H1 (cell line): ENCODE measurements around the gene HGD. TPM values are rescaled to one million over a fixed set of nuclear protein-coding genes. Genes with fewer than 3 reads are reported as not detected.

Experiments
- CTCF ChIA-PET: fragments of 300-600 bp; sonication (Branson Sonifier 250); formaldehyde crosslinking; loops from one replicate; lab custom pipeline; 2021; ENCODE audit not compliant: partially characterized antibody; lab: Charles Lee
- POLR2A ChIA-PET: fragments of 300-600 bp; sonication (Branson Sonifier 250); formaldehyde crosslinking; loops from one replicate; lab custom pipeline; 2021; ENCODE audit warnings: inconsistent platforms; ENCODE audit not compliant: partially characterized antibody; lab: Charles Lee
- DNase-seq, 2 experiments: peaks; one replicate each; pipeline versions ENCODE4 v3.0.0 to v3.0.0-alpha.2; 2010 to 2022; ENCODE audit warnings: low spot score in 2 of 2, low read depth in 1 of 2, mixed read lengths in 1 of 2
- FAIRE-seq: peaks from 2 replicates; lab custom pipeline; 2011; peaks lifted over from hg19 to GRCh38; lab: Jason Lieb, UNC
- H2AFZ ChIP-seq: 2 replicates; pipeline ENCODE4 v1.8.1; 2012; ENCODE audit warnings: low read length, inconsistent platforms
- H2AK5ac ChIP-seq: 2 replicates; pipeline ENCODE4 v1.6.1; 2013; ENCODE audit warnings: low read depth, low read length
- H2BK120ac ChIP-seq: replicated peaks from 2 replicates; pipeline ENCODE3; 2013; ENCODE audit warnings: low read depth, low read length, inconsistent platforms
- H2BK12ac ChIP-seq: 2 replicates; pipeline ENCODE4 v1.6.1; 2013; ENCODE audit warnings: low read depth, low read length
- H2BK15ac ChIP-seq: 2 replicates; pipeline ENCODE4 v1.6.1; 2013; ENCODE audit warnings: low read length
- H2BK20ac ChIP-seq: 2 replicates; pipeline ENCODE4 v1.6.1; 2013; ENCODE audit warnings: low read length
- H2BK5ac ChIP-seq: 2 replicates; pipeline ENCODE4 v1.6.1; 2013; ENCODE audit warnings: low read depth, low read length
- H3K14ac ChIP-seq: 2 replicates; pipeline ENCODE4 v1.6.1; 2013; ENCODE audit warnings: inconsistent platforms; ENCODE audit not compliant: insufficient read length
- H3K18ac ChIP-seq: 2 replicates; pipeline ENCODE4 v1.6.1; 2013; ENCODE audit warnings: low read length; ENCODE audit errors: extremely low read depth
- H3K23ac ChIP-seq: 2 replicates; pipeline ENCODE4 v1.6.1; 2013; ENCODE audit warnings: inconsistent platforms; ENCODE audit not compliant: insufficient read length
- H3K23me2 ChIP-seq: 2 replicates; pipeline ENCODE4 v1.6.1; 2013; ENCODE audit warnings: low read depth, low read length
- H3K27ac ChIP-seq: 2 replicates; pipeline ENCODE4 v1.6.1; 2011; ENCODE audit warnings: low read depth, low read length, inconsistent platforms
- H3K27me3 ChIP-seq, 4 experiments: replicated peaks in 1 of 4; 1 replicate in 1 of 4; 2 replicates in 3 of 4; pipeline versions ENCODE4 v1.6.1 to v1.8.1; 2011 to 2013; ENCODE audit warnings: low read length in 3 of 4, mild to moderate bottlenecking in 3 of 4, inconsistent platforms in 2 of 4, mixed read lengths in 2 of 4, moderate library complexity in 1 of 4; ENCODE audit not compliant: control insufficient read depth in 3 of 4, insufficient read depth in 3 of 4; ENCODE audit errors: extremely low read depth in 1 of 4
- H3K36me3 ChIP-seq, 4 experiments: 2 replicates each; pipeline versions ENCODE4 v1.6.1 to v1.8.1; 2011 to 2013; ENCODE audit warnings: mild to moderate bottlenecking in 4 of 4, low read length in 3 of 4, moderate library complexity in 2 of 4, control low read depth in 1 of 4, inconsistent platforms in 1 of 4; ENCODE audit not compliant: insufficient read depth in 4 of 4, control insufficient read depth in 2 of 4
- H3K4ac ChIP-seq: replicated peaks from 2 replicates; pipeline ENCODE3; 2013; ENCODE audit warnings: low read length, low read depth, mixed read lengths, inconsistent platforms; ENCODE audit not compliant: insufficient read length
- H3K4me1 ChIP-seq, 4 experiments: replicated peaks in 1 of 4; 1 replicate in 1 of 4; 2 replicates in 3 of 4; pipeline versions ENCODE4 v1.6.1 to v1.8.1; 2011 to 2013; ENCODE audit warnings: low read length in 3 of 4, inconsistent platforms in 2 of 4, mixed read lengths in 1 of 4; ENCODE audit not compliant: insufficient read depth in 4 of 4, control insufficient read depth in 3 of 4
- H3K4me2 ChIP-seq, 2 experiments: 2 replicates each; pipeline versions ENCODE4 v1.6.1 to v1.8.1; 2011 to 2013; ENCODE audit warnings: low read depth in 2 of 2, low read length in 2 of 2, control low read depth in 1 of 2, inconsistent platforms in 1 of 2, mild to moderate bottlenecking in 1 of 2; ENCODE audit not compliant: insufficient read depth in 1 of 2
- H3K4me3 ChIP-seq, 4 experiments: fragments of 200-600, 300-600 bp in 1 of 4; sonication (generic), shearing (Covaris generic), sonication (Bioruptor Twin) in 1 of 4; 2 replicates each; pipeline versions ENCODE4 v1.5.1 to v1.8.1; 2011 to 2016; ENCODE audit warnings: low read length in 4 of 4, low read depth in 3 of 4, control low read depth in 2 of 4, inconsistent platforms in 2 of 4, mild to moderate bottlenecking in 2 of 4, mixed read lengths in 1 of 4, moderate library complexity in 1 of 4; ENCODE audit not compliant: insufficient read depth in 2 of 4; ENCODE audit errors: extremely low read depth in 1 of 4
- H3K56ac ChIP-seq: replicated peaks from 2 replicates; pipeline ENCODE3; 2013; ENCODE audit warnings: low read depth, mild to moderate bottlenecking, mixed read lengths, low read length, inconsistent platforms; ENCODE audit not compliant: insufficient read length
- H3K79me1 ChIP-seq: 2 replicates; pipeline ENCODE4 v1.6.1; 2013; ENCODE audit warnings: low read depth, low read length, control low read depth
- H3K79me2 ChIP-seq, 2 experiments: 2 replicates each; pipeline versions ENCODE4 v1.6.1 to v1.8.1; 2012 to 2013; ENCODE audit warnings: low read length in 2 of 2, mild to moderate bottlenecking in 2 of 2, inconsistent platforms in 1 of 2; ENCODE audit not compliant: insufficient read depth in 2 of 2, control insufficient read depth in 1 of 2
- H3K9ac ChIP-seq, 4 experiments: replicated peaks in 1 of 4; 1 replicate in 1 of 4; 2 replicates in 3 of 4; pipeline versions ENCODE4 v1.6.1 to v1.8.1; 2011 to 2013; ENCODE audit warnings: low read depth in 3 of 4, low read length in 3 of 4, control low read depth in 2 of 4, mild to moderate bottlenecking in 2 of 4, moderate library complexity in 2 of 4, inconsistent platforms in 1 of 4; ENCODE audit errors: extremely low read depth in 1 of 4
- H3K9me3 ChIP-seq, 2 experiments: 2 replicates each; pipeline versions ENCODE4 v1.6.1 to v1.8.1; 2012 to 2013; ENCODE audit warnings: mild to moderate bottlenecking in 2 of 2, moderate library complexity in 2 of 2, control low read depth in 1 of 2, inconsistent platforms in 1 of 2, low read depth in 1 of 2, low read length in 1 of 2, mixed read lengths in 1 of 2; ENCODE audit not compliant: insufficient read depth in 2 of 2
- H4K20me1 ChIP-seq, 2 experiments: replicated peaks in 1 of 2; 2 replicates each; pipeline versions ENCODE3 to v1.8.1; 2011 to 2013; ENCODE audit warnings: inconsistent platforms in 2 of 2, low read length in 2 of 2, mild to moderate bottlenecking in 1 of 2; ENCODE audit not compliant: insufficient read depth in 2 of 2, control insufficient read depth in 1 of 2
- H4K5ac ChIP-seq: 2 replicates; pipeline ENCODE4 v1.6.1; 2013; ENCODE audit warnings: low read length, low read depth, mixed read lengths, inconsistent platforms; ENCODE audit not compliant: insufficient read length
- H4K8ac ChIP-seq: 2 replicates; pipeline ENCODE4 v1.8.0; 2013; ENCODE audit warnings: mild to moderate bottlenecking, moderate library complexity, low read length, inconsistent platforms; ENCODE audit not compliant: insufficient read depth; ENCODE audit errors: extremely low read depth
- H4K91ac ChIP-seq: replicated peaks from 2 replicates; pipeline ENCODE3; 2013; ENCODE audit warnings: low read length, mixed read lengths, inconsistent platforms; ENCODE audit not compliant: insufficient read length
- ATF3 ChIP-seq: IDR thresholded peaks from 2 replicates; pipeline ENCODE4 v1.6.1; 2011; ENCODE audit warnings: low read depth, mild to moderate bottlenecking, low read length; ENCODE audit not compliant: insufficient read depth
- BRCA1 ChIP-seq: IDR thresholded peaks from 2 replicates; pipeline ENCODE4 v1.6.1; 2012; ENCODE audit warnings: low read depth, low read length, improper control_type of control experiment
- EP300 ChIP-seq, 2 experiments: IDR thresholded peaks; 1 replicate in 1 of 2; 2 replicates in 1 of 2; pipeline ENCODE4 v1.6.1; 2011 to 2012; ENCODE audit warnings: low read depth in 2 of 2, low read length in 2 of 2, mild to moderate bottlenecking in 2 of 2, borderline replicate concordance in 1 of 2, inconsistent platforms in 1 of 2, moderate library complexity in 1 of 2
- HDAC6 ChIP-seq: IDR thresholded peaks from one replicate; pipeline ENCODE4 v1.7.1; 2012; ENCODE audit warnings: low read depth, mild to moderate bottlenecking, inconsistent platforms, low read length, moderate library complexity
- KDM1A ChIP-seq: fragments of 200-600, 300-600 bp; sonication (generic); IDR thresholded peaks from 2 replicates; pipeline ENCODE4 v1.7.1; 2016; ENCODE audit warnings: mild to moderate bottlenecking, low read length, borderline replicate concordance
- PHF8 ChIP-seq: fragments of 200-600 bp; sonication (generic); conservative IDR thresholded peaks from 2 replicates; pipeline ENCODE4 v1.7.1; 2012; ENCODE audit warnings: low read depth, mild to moderate bottlenecking, inconsistent platforms, low read length, moderate library complexity
- RBBP5 ChIP-seq: IDR thresholded peaks from 2 replicates; pipeline ENCODE4 v1.7.1; 2012; ENCODE audit warnings: low read depth, mild to moderate bottlenecking, inconsistent platforms, low read length, moderate library complexity, borderline replicate concordance
- SIN3A ChIP-seq, 2 experiments: IDR thresholded peaks in 1 of 2; conservative IDR thresholded peaks in 1 of 2; 2 replicates each; pipeline ENCODE4 v1.6.1; 2011 to 2012; ENCODE audit warnings: low read length in 2 of 2, improper control_type of control experiment in 1 of 2, low read depth in 1 of 2, mild to moderate bottlenecking in 1 of 2
- SP1 ChIP-seq: IDR thresholded peaks from 2 replicates; pipeline ENCODE4 v1.6.1; 2011; ENCODE audit warnings: low read depth, low read length
- SP4 ChIP-seq: IDR thresholded peaks from 2 replicates; pipeline ENCODE4 v1.6.1; 2012; ENCODE audit warnings: low read length, inconsistent platforms
- TBP ChIP-seq: IDR thresholded peaks from 2 replicates; pipeline ENCODE4 v1.6.1; 2011; ENCODE audit warnings: low read depth, low read length, improper control_type of control experiment
- polyA plus RNA-seq, 7 experiments: library from polyadenylated mRNA; depleted of rRNA in 3 of 7; stranded (reverse) in 5 of 7; unstranded in 2 of 7; fragments of >200 nt in 5 of 7; fragments of 200-250 nt in 2 of 7; gene quantifications; 1 replicate in 5 of 7; 2 replicates in 1 of 7; 4 replicates in 1 of 7; pipeline versions ENCODE4 v1.2.1 to v1.2.3, GENCODE V29; 2011 to 2013; ENCODE audit warnings: missing spikeins in 2 of 7, mixed read lengths in 2 of 7
- total RNA-seq: library from RNA; stranded (reverse); fragmentation: NEBNext Ultra II Directional; extraction: Animal tissue kit (Norgen Biotek cat#: 25700); gene quantifications from 2 replicates; pipeline ENCODE4 v1.2.1, GENCODE V29; 2021
- TF ChIP-seq, protein P1 (sequence below): IDR thresholded peaks from 2 replicates; pipeline ENCODE4 v1.6.1; 2011; ENCODE audit warnings: low read length, improper control_type of control experiment

HGD gene
- total and polyA plus RNA-seq, 2 of the 8 experiments (the other 6 are each of a cell fraction or from before 2014, with no cell fraction given): 0.11 TPM; not detected in 1

DNA sequence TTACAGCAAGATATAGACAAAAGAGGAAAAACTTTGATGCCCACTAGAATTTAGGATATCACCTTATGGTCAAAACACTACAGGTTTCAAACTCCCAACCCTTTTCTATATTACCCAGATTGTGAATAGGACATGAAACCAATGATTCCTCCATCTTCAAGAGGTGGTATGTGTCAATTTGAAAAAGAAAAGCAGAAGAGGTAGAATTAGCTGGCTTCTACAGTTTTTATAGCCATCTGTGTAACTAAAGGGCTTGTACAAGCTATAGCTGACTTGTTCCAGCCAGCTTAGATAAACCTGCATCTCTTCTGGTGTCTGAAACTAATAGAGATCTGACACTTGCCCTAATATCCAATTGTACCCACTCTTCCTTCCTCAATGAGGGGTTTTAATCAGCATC is 24.9 kb upstream of the HGD start:
- no peaks in the 10 kb centered on the region for H3K4me1 ChIP-seq
- H2BK15ac ChIP-seq: no peak overlapping the region
- no peak overlapping the region for H2BK5ac ChIP-seq
- H4K91ac ChIP-seq: no peak overlapping the region
- H3K23me2 ChIP-seq: no peaks in the 10 kb centered on the region
- no peak overlapping the region for H3K14ac ChIP-seq
- H2BK12ac ChIP-seq: no peak overlapping the region
- no peak overlapping the region for H3K9ac ChIP-seq
- H4K5ac ChIP-seq: no peak overlapping the region
- no peak overlapping the region for H3K4me3 ChIP-seq
- no peak overlapping the region for H3K56ac ChIP-seq
- no peak overlapping the region for H3K27ac ChIP-seq
- H4K8ac ChIP-seq: no peak overlapping the region
- H3K4ac ChIP-seq: no peak overlapping the region
- DNase-seq (no peak), FAIRE-seq (no peak)
- no peaks in the 10 kb centered on the region for H3K27me3 ChIP-seq
- H3K9me3 ChIP-seq: no peaks in the 10 kb centered on the region
- no peaks in the 10 kb centered on the region for H3K79me1 ChIP-seq
- TF ChIP-seq RBBP5 (no peak), SP4 (no peak), TBP (no peak), EP300 (IDR thresholded peaks at IDR 0.05; ENCODE audit: borderline replicate concordance in 1 of 2, low read depth in 2 of 2, low read length in 2 of 2) (no peak), SP1 (no peak), KDM1A (no peak), PHF8 (no peak), BRCA1 (no peak), HDAC6 (no peak), SIN3A (conservative IDR thresholded peaks at IDR 0.05 in 1 of 2, IDR thresholded peaks at IDR 0.05 in 1 of 2; ENCODE audit: low read depth in 1 of 2, low read length in 2 of 2) (no peak), ATF3 (no peak)
- TF ChIP-seq, protein P1, sequence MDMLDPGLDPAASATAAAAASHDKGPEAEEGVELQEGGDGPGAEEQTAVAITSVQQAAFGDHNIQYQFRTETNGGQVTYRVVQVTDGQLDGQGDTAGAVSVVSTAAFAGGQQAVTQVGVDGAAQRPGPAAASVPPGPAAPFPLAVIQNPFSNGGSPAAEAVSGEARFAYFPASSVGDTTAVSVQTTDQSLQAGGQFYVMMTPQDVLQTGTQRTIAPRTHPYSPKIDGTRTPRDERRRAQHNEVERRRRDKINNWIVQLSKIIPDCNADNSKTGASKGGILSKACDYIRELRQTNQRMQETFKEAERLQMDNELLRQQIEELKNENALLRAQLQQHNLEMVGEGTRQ: no peak
- H2BK20ac ChIP-seq: no peak overlapping the region
- no peak overlapping the region for H3K4me2 ChIP-seq
- H3K18ac ChIP-seq: no peak overlapping the region
- no peaks in the 10 kb centered on the region for H3K79me2 ChIP-seq
- no peaks in the 10 kb centered on the region; a peak in 1 of 8 replicates for H3K36me3 ChIP-seq
- no peak overlapping the region for H3K23ac ChIP-seq
- POLR2A ChIA-PET: no interaction called here
- no peak overlapping the region for H2BK120ac ChIP-seq
- CTCF ChIA-PET: interaction anchor here (1.0 kb wide), 1 partner anchor 8 kb away, joined by 3 read pairs; no protein-coding TSS in a partner anchor
- H2AFZ ChIP-seq: no peak overlapping the region
- no peak overlapping the region for H2AK5ac ChIP-seq
- H4K20me1 ChIP-seq: no peaks in the 10 kb centered on the region
